Heart left ventricle (tissue), 16 donors: Measurements from ENCODE around the gene CTCF. TPM values are rescaled to one million over a fixed set of nuclear protein-coding genes. Genes with fewer than 3 reads are reported as not detected.

Experiments
- ATAC-seq, 4 donors: fragments of 200-7000 bp; cut with Tn5 transposase; one replicate each; pipeline ENCODE4 v1.9.1; 2020 to 2022; ENCODE audit warnings: moderate library complexity in 4 of 4, mild to moderate bottlenecking in 3 of 4, moderate number of reproducible peaks in 1 of 4
- DNase-seq, 5 donors: peaks; one replicate each; pipeline ENCODE4 v3.0.0-alpha.2; 2020
- H3K27ac ChIP-seq, 12 donors: fragments of 200-600 bp; sonication (generic) in 4 of 12; one replicate each; pipeline versions ENCODE4 v1.5.0 to v1.8.0; 2016 to 2022; ENCODE audit warnings: mild to moderate bottlenecking in 2 of 12
- H3K27me3 ChIP-seq, 9 donors: fragments of 200-600 bp; sonication (generic) in 2 of 9; one replicate each; pipeline versions ENCODE4 v1.5.1 to v1.8.0; 2016 to 2022; ENCODE audit warnings: mild to moderate bottlenecking in 3 of 9
- H3K36me3 ChIP-seq, 9 donors: fragments of 200-600 bp; sonication (generic) in 2 of 9; one replicate each; pipeline versions ENCODE4 v1.5.0 to v1.8.0; 2018 to 2022; ENCODE audit warnings: mild to moderate bottlenecking in 2 of 9
- H3K4me1 ChIP-seq, 12 donors: fragments of 200-600 bp; sonication (generic) in 4 of 12; one replicate each; pipeline versions ENCODE4 v1.5.0 to v1.8.0; 2016 to 2022; ENCODE audit warnings: mild to moderate bottlenecking in 3 of 12
- H3K4me3 ChIP-seq, 12 donors: fragments of 200-600 bp; sonication (generic) in 4 of 12; one replicate each; pipeline versions ENCODE4 v1.5.0 to v1.8.0; 2017 to 2022; ENCODE audit warnings: mild to moderate bottlenecking in 9 of 12, moderate library complexity in 4 of 12
- H3K9me3 ChIP-seq, 12 donors: fragments of 200-600 bp; sonication (generic) in 4 of 12; one replicate each; pipeline versions ENCODE4 v1.5.0 to v1.8.0; 2016 to 2022; ENCODE audit warnings: mild to moderate bottlenecking in 1 of 12
- CTCF ChIP-seq, 12 donors: fragments of 200-600 bp; sonication (generic) in 4 of 12; IDR thresholded peaks; one replicate each; pipeline versions ENCODE4 v1.5.0 to v1.8.0; 2018 to 2022; ENCODE audit warnings: antibody characterized with exemption in 12 of 12, mild to moderate bottlenecking in 5 of 12
- POLR2A ChIP-seq, 2 donors: fragments of 450-650 bp; IDR thresholded peaks; one replicate each; pipeline ENCODE4 v1.6.1; 2017; ENCODE audit warnings: antibody characterized with exemption in 2 of 2, mild to moderate bottlenecking in 2 of 2, moderate library complexity in 2 of 2
- WGBS, 4 donors: extraction: QIAGEN DNeasy Blood & Tissue Kit in 2 of 4; methylation state at CpG; one replicate each; pipeline versions ENCODE4 v1.1.5 to v1.1.7; 2013 to 2018; 5-methylcytosine and 5-hydroxymethylcytosine counted together
- intact Hi-C, 10 donors: fragments of 100-400 bp; cut with DNase I; formaldehyde crosslinking; loops; one replicate each; pipeline versions ENCODE4 v1.11.1 to v1.14.2; 2022
- polyA plus RNA-seq, 2 donors: library from polyadenylated mRNA; stranded (reverse); fragments of 200-250 nt; gene quantifications; one replicate each; pipeline ENCODE4 v1.2.3, GENCODE V29; 2013
- total RNA-seq, 9 donors: library from RNA; depleted of rRNA in 2 of 9; stranded (reverse); fragments of >200 nt in 2 of 9; fragmentation: NEBNext Ultra II Directional in 3 of 9; extraction: Animal tissue kit (Norgen Biotek cat#: 25700) in 3 of 9; gene quantifications; one replicate each; pipeline versions ENCODE4 v1.1.0 to v1.2.4, GENCODE V29; 2016 to 2023
- donor health status: ischemic (EF 13 %, LVEDD 7.1; RV severe dilation, severe dysfunction).
- donor health status: healthy with polysubstance abuse.
- donor health status: DM: no; HTN: yes; CAD: no.
- donor health status: DM: no; HTN: no; CAD: no.
- donor health status: ischemic (EF 25% LVEDD 6.9; RV normal size, moderate dysfunction).
- donor health status: ischemic (EF 25% LVEDD 5.7; RV mildly dilated, moderate dysfunction).
- donor health status: healthy.
- donor health status: DM: yes; HTN: yes; CAD: no.
- donor health status: ischemic (EF 35%, LVEDD 5.7; RV mildly dilated, moderate dysfunction).
- donor health status: nonischemic (EF 11% LVEDD 7.7; RV severe dilation, severe dysfunction).
- donor health status: DM: yes; HTN: yes; CAD: no.
- donor health status: PGD.
- donor health status: ischemic (EF 29% LVEDD 5.4; RV normal size, mild dysfunction).
- donor health status: nonischemic (EF 23%, LVEDD 6.1; RV moderate dilation, normal function).

CTCF gene
- total and polyA plus RNA-seq, 11 donors, result 13.9 to 35.8 (median 25.3) TPM

DNA sequence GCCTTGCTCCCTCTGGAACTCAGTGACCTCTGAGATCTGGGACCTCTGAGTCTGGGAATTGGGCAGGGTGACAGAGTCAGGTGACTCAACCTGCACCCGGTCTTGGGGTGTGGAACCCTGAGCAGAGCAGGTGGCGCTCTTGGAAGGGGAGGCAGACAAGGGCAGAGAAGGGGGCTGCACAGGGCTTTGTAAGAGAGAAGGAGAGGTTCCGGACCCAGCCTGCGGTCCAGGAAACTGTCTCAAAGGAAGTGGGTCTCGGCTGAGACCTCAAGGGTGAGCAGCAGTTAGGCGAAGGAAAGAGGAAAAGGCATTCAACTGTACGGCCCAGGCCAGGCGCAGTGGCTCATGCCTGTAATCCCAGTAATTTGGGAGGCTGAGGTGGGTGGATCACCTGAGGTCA, 43.6 kb upstream of the CTCF start:
- H3K27ac ChIP-seq, result no peak overlapping the region
- intact Hi-C loops, result loop anchor here in 4 of 10 donors (2.0 to 10.0 kb wide), 4 partner anchors 36 to 296 kb away; partner anchors contain the start of genes AGRP (in 3 of the 4) and ATP6V0D1 (in 3 of the 4)
- H3K4me3 ChIP-seq, result no peak overlapping the region
- TF ChIP-seq POLR2A (IDR thresholded peaks at IDR 0.05), result no peak
- TF ChIP-seq CTCF (IDR thresholded peaks at IDR 0.05), result no peak
- H3K27me3 ChIP-seq, result no peaks in the 10 kb centered on the region
- no peaks in the 10 kb centered on the region for H3K9me3 ChIP-seq
- no peak for ATAC-seq
- peaks cover 0 to 42% (median 8%) of the 10 kb centered on the region in 12 donors for H3K4me1 ChIP-seq
- no peak for DNase-seq
- no peaks in the 10 kb centered on the region for H3K36me3 ChIP-seq
- 75 to 92% (median 87%) methylated on average over 7 to 8 of the region's 8 CpGs for WGBS, 4 donors

DNA sequence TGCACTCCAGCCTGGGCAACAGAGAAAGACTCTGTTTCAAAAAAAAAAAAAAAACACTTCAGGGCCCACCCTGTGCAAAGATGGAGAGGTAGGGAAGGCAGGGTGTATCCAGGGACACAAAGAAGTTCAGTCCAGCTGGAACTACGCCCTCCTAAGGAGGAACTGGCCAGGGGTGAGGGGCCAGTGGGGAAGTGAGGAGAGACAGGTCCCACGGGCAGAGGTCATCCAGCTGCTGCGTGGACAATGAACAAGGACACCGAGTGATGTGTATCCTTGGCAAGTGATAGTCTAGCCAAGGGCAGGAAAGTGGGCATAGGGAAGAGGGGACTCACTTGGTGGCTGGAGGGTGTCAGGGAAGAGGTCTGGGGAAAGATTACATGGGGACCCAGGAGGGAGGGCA, 43.1 kb upstream of the CTCF start:
- H3K36me3 ChIP-seq, result no peaks in the 10 kb centered on the region
- DNase-seq (no peak), ATAC-seq (no peak)
- no peaks in the 10 kb centered on the region for H3K9me3 ChIP-seq
- peaks cover 0 to 36% (median 7%) of the 10 kb centered on the region in 12 donors for H3K4me1 ChIP-seq
- intact Hi-C loops, result loop anchor here in 4 of 10 donors (2.0 to 10.0 kb wide), 4 partner anchors 37 to 296 kb away; partner anchors contain the start of genes AGRP (in 3 of the 4) and ATP6V0D1 (in 3 of the 4)
- no peak overlapping the region for H3K27ac ChIP-seq
- H3K4me3 ChIP-seq, result no peak overlapping the region
- TF ChIP-seq CTCF (IDR thresholded peaks at IDR 0.05) (no peak), POLR2A (IDR thresholded peaks at IDR 0.05) (no peak)
- 68 to 73% (median 71%) methylated on average over 4 of the region's 4 CpGs for WGBS, 4 donors
- H3K27me3 ChIP-seq, result no peaks in the 10 kb centered on the region

DNA sequence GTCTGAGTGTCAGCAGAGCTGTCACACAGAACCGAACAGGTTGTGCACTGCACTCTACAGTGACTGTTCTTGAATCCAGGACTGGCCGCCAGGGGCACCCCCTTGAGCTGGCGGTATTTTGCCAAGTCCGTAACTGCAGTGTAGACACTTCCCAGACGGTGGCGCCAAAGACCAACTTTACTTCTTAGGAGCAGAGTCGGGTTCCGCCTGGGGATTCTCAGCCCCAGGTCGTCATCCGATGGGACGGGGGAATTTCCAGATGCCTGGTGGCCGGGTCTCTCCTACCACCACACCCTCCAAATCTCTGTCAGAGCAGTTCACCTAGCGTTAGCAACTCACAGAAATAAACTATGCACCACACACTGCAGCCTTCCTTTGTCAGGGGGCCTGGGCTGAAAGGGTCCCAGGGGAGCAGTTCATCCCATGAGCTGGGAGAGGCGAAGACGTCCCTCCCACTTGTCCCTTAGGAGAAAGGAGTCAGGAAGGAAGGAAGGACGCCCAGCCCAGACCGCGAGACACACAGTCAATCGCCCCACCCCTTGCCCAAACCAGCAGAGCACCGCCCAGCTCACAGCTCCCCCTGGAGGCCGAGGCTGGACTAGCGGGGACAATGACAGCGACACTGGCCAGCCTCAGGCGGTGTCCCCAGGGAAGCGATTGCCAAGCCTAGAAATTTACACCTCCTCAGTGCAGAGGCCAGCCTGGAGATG, 41.1 kb upstream of the CTCF start:
- TF ChIP-seq CTCF (IDR thresholded peaks at IDR 0.05) (peak; percentile 67 to 89 (median 76)), POLR2A (IDR thresholded peaks at IDR 0.05) (peak in 1 of 2 donors; percentile 35)
- H3K9me3 ChIP-seq, result no peaks in the 10 kb centered on the region
- peak overlapping the region; percentile 51 to 93 (median 88) for H3K27ac ChIP-seq
- H3K4me3 ChIP-seq, result peak overlapping the region in 10 of 12 donors; percentile 23 to 57 (median 46)
- H3K36me3 ChIP-seq, result no peaks in the 10 kb centered on the region
- H3K4me1 ChIP-seq, result peaks cover 0 to 25% (median 7%) of the 10 kb centered on the region in 12 donors
- intact Hi-C loops, result loop anchor here (1.0 to 10.0 kb wide), 17 partner anchors 16 to 544 kb away; partner anchors contain the start of genes CTCF (in 5 of the 10), C16orf86 (in 4 of the 10), ENKD1 (in 4 of the 10) and CARMIL2 (in 2 of the 10)
- WGBS, 4 donors, result 0 to 1% (median 0%) methylated on average over 16 to 25 of the region's 25 CpGs
- DNase-seq (peak; percentile 94 to 97 (median 95)), ATAC-seq (peak; percentile 88 to 95 (median 93))
- no peaks in the 10 kb centered on the region for H3K27me3 ChIP-seq

- DNase-seq, result no peak
- Histone ChIP-seq H3K9me3 (no peaks in the 10 kb centered on the region), H3K27me3 (no peaks in the 10 kb centered on the region), H3K27ac (no peak overlapping the region), H3K4me3 (no peak overlapping the region), H3K4me1 (peaks cover 0 to 34% (median 18%) of the 10 kb centered on the region in 12 donors), H3K36me3 (no peaks in the 10 kb centered on the region)
- TF ChIP-seq CTCF (IDR thresholded peaks at IDR 0.05) (no peak), POLR2A (IDR thresholded peaks at IDR 0.05) (no peak)
- WGBS, 4 donors, result 59 to 67% (median 62%) methylated on average over 9 to 11 of the region's 11 CpGs
- ATAC-seq, result no peak
- intact Hi-C loops, result loop anchor here in 7 of 10 donors (5.0 to 10.0 kb wide), 6 partner anchors 37 to 539 kb away; partner anchors contain the start of genes CTRL (in 2 of the 7), PSMB10 (in 2 of the 7), CTCF (in 1 of the 7) and RANBP10 (in 1 of the 7)
Observed at GRCh38 chr16:67525176-67525860, 37.0 kb upstream of the CTCF start.
